Measurements from ENCODE around the gene KCNMB2. TPM values are rescaled to one million over a fixed set of nuclear protein-coding genes. Genes with fewer than 3 reads are reported as not detected.

The KCNMB2 gene
- total and polyA plus RNA-seq, 8 donors, result 0.69 to 38.0 (median 2.3) TPM

DNA sequence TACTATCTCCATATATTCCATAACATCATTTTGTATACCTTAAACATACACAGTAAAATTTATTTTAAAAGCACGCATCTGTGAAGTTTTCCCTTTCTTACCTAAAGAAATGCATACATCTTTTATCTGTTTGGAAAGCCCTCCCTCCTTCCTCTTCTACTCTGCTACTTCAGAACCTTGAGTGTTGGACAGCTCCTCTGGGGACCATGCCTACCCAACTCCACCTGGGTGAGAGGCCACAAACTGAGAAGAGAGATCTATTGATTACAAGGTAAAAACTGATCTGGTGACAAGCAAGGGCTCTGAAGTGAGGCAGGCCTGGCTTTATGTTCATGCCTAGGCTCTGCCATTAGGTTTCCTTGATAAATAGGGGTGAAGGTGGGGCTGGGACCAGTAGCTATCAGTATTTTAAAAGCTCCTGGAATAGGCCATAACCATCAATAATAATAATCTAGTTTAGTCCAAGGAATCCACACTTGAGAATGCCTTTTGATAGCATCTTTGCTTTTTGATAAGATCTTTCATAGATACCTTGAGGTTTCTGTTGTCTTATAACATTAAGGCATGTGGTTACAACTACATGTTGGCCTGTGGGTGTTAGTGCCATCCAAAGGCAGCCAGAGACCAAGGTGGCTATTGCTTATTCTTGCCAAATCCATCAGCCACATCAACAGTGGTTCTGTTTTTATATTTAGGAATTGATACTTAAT lies 148.8 kb downstream of the KCNMB2 start:
- Histone ChIP-seq H3K27ac (no peak overlapping the region), H3K4me1 (no peaks in the 10 kb centered on the region), H3K9me3 (no peaks in the 10 kb centered on the region), H3K4me3 (no peak overlapping the region), H3K36me3 (no peaks in the 10 kb centered on the region), H3K27me3 (no peaks in the 10 kb centered on the region)
- ATAC-seq (peak in 1 of 4 donors; percentile 43), DNase-seq (no peak), FAIRE-seq (no peak)
- intact Hi-C loops (cut with DNase I), result no loop called here
- WGBS, 2 donors, result 71 to 83% methylated on average over 1 of the region's 1 CpG
- TF ChIP-seq, protein P1, sequence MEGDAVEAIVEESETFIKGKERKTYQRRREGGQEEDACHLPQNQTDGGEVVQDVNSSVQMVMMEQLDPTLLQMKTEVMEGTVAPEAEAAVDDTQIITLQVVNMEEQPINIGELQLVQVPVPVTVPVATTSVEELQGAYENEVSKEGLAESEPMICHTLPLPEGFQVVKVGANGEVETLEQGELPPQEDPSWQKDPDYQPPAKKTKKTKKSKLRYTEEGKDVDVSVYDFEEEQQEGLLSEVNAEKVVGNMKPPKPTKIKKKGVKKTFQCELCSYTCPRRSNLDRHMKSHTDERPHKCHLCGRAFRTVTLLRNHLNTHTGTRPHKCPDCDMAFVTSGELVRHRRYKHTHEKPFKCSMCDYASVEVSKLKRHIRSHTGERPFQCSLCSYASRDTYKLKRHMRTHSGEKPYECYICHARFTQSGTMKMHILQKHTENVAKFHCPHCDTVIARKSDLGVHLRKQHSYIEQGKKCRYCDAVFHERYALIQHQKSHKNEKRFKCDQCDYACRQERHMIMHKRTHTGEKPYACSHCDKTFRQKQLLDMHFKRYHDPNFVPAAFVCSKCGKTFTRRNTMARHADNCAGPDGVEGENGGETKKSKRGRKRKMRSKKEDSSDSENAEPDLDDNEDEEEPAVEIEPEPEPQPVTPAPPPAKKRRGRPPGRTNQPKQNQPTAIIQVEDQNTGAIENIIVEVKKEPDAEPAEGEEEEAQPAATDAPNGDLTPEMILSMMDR (IDR thresholded peaks at IDR 0.05), result no peak

DNA sequence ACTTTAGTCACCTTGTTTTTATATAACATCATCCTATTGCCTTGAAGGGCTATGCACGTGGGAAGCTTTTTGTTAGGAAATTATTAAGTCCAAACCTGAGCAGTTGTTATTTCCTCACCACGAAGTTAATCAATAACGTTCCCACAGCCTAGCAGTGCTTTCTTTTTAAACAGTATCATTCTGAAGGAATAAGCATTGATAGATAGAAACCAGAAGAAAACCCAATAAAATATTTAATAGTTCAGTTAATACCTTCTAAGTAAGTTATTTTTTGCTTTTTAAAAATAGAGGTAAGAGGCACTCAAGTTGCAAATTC lies 149.3 kb downstream of the KCNMB2 start:
- no peak for ATAC-seq
- 16 to 17% methylated on average over 3 of the region's 3 CpGs for WGBS, 2 donors
- Histone ChIP-seq H3K9me3 (no peaks in the 10 kb centered on the region), H3K27me3 (no peaks in the 10 kb centered on the region), H3K4me3 (no peak overlapping the region), H3K4me1 (no peaks in the 10 kb centered on the region), H3K27ac (no peak overlapping the region), H3K36me3 (no peaks in the 10 kb centered on the region)
- intact Hi-C loops (cut with DNase I), result no loop called here
- no peak for DNase-seq
- TF ChIP-seq, protein P1 (IDR thresholded peaks at IDR 0.05), result no peak
- no peak for FAIRE-seq

DNA sequence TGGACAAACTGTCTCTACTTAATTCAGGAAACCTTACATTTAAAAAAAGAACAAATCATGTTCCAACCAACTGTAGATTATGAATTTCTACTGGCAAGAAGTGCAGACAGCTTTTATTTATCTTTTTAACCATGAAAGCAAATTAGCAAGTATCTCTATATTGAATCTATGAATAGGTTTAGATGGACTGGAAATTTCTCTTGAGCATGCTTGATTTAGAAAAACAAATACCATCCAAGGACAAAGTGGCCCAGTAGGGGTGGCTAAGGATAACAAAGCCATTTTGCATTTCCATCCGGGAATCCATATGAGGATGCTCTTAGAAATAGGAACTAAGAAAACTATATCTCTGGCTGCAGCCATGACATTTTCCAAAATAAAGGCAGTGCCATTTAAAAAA lies 150.6 kb downstream of the KCNMB2 start:
- TF ChIP-seq, protein P1 (IDR thresholded peaks at IDR 0.05), result no peak
- no peaks in the 10 kb centered on the region for H3K27me3 ChIP-seq
- no peak for FAIRE-seq

DNA sequence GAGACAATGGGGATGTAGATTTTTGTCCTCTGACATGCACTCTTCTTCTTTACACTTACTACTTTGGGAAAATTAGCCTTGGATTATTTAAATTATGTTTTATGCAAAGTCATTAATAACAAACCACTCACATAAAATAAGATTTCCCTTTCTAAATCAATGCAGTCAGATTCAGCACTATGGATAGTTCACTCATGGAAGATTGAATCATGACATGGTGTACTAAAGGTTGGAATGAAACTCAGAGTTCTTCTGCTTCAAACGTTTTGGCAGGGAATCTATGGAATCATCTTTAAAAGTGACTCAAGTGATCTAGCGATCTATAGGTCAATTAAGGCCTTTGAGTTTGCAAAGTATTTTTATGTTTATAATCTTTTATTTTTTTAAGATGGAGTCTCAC lies 154.3 kb downstream of the KCNMB2 start:
- H3K27ac ChIP-seq, result no peak overlapping the region
- no peak overlapping the region for H3K4me3 ChIP-seq
- no peaks in the 10 kb centered on the region for H3K27me3 ChIP-seq
- no peak for DNase-seq
- no peak for ATAC-seq
- FAIRE-seq, result no peak
- intact Hi-C loops (cut with DNase I), result no loop called here
- WGBS, 2 donors, result 30 to 45% methylated on average over 2 of the region's 2 CpGs
- no peaks in the 10 kb centered on the region for H3K9me3 ChIP-seq
- TF ChIP-seq, protein P1 (IDR thresholded peaks at IDR 0.05), result no peak
- H3K4me1 ChIP-seq, result no peaks in the 10 kb centered on the region
- no peaks in the 10 kb centered on the region for H3K36me3 ChIP-seq

More for the DNA sequence above, 150.6 kb downstream of the KCNMB2 start:
- DNase-seq (no peak), ATAC-seq (peak in 2 of 4 donors; percentile 36 to 43)
- WGBS, 2 donors, result 57 to 71% methylated on average over 1 of the region's 1 CpG
- H3K27ac ChIP-seq, result no peak overlapping the region
- H3K4me1 ChIP-seq, result no peaks in the 10 kb centered on the region
- intact Hi-C loops (cut with DNase I), result no loop called here
- H3K4me3 ChIP-seq, result no peak overlapping the region
- no peaks in the 10 kb centered on the region for H3K36me3 ChIP-seq
- no peaks in the 10 kb centered on the region for H3K9me3 ChIP-seq

- peak in 1 of 6 donors; percentile 53 for DNase-seq
These were observed 163.1 kb downstream of the KCNMB2 start for GRCh38 chr3:178699364-178699763.

More at GRCh38 chr3:178699364-178699763, 163.1 kb downstream of the KCNMB2 start:
- intact Hi-C loops (cut with DNase I), result no loop called here
- Histone ChIP-seq H3K27ac (no peak overlapping the region), H3K4me3 (no peak overlapping the region), H3K4me1 (no peaks in the 10 kb centered on the region), H3K9me3 (no peaks in the 10 kb centered on the region), H3K27me3 (no peaks in the 10 kb centered on the region), H3K36me3 (no peaks in the 10 kb centered on the region)
- WGBS, 2 donors, result 78 to 81% methylated on average over 4 of the region's 4 CpGs
- TF ChIP-seq, protein P1 (IDR thresholded peaks at IDR 0.05), result no peak
- FAIRE-seq, result no peak
- no peak for ATAC-seq
